Measurements from ENCODE around the gene JARID2. TPM values are rescaled to one million over a fixed set of nuclear protein-coding genes. Genes with fewer than 3 reads are reported as not detected.
A peak's percentile ranks its signal among the peaks of the same experiment; 100 is the strongest.

JARID2 gene
- total RNA-seq, 1 donor from 2014 or later = 5.0 TPM

DNA sequence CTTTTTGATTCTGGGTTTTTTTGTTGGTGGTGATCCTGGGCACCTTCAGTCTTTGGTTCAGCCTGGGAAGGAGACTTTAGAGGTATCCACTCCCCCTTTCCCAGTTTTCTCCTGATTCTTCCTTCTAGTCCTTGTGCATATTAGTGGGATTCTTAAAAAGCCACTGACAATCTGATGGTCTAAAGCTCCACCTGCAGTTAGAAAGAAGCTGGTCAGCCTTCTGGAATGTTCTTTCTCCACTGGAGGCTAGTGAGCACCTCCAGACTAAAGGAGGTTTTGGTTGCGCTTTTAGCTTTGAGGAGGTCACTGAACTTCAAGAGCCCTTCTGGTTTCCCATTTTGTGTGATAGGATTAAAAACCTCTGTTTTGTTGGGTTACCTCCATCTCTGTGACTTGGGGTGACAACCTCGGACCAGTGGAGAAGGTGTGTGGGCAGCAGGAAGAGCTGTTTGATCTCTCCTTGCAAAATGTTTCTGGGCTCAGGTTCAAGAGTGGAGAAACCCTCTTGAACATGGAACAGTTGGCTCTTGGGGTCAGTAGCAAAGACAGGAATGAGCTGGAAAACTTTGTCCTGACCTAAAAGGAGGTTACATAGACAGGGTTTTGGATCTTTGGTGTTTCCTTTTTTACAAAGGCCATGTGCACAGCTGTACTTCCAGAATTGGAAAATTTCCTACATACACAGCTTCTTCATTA is 29.0 kb downstream of the JARID2 start:
- intact Hi-C loops (cut with DNase I) = no loop called here
- H3K4me3 ChIP-seq = no peak overlapping the region
- H3K9me3 ChIP-seq = no peaks in the 10 kb centered on the region
- H3K36me3 ChIP-seq = no peaks in the 10 kb centered on the region
- DNase-seq (ENCODE audit: low spot score in 2 of 2) = no peak
- no peak overlapping the region for H3K27ac ChIP-seq
- H3K4me1 ChIP-seq = peaks cover 0 to 3% of the 10 kb centered on the region in 2 donors
- no peaks in the 10 kb centered on the region for H3K27me3 ChIP-seq
- TF ChIP-seq, protein P1, sequence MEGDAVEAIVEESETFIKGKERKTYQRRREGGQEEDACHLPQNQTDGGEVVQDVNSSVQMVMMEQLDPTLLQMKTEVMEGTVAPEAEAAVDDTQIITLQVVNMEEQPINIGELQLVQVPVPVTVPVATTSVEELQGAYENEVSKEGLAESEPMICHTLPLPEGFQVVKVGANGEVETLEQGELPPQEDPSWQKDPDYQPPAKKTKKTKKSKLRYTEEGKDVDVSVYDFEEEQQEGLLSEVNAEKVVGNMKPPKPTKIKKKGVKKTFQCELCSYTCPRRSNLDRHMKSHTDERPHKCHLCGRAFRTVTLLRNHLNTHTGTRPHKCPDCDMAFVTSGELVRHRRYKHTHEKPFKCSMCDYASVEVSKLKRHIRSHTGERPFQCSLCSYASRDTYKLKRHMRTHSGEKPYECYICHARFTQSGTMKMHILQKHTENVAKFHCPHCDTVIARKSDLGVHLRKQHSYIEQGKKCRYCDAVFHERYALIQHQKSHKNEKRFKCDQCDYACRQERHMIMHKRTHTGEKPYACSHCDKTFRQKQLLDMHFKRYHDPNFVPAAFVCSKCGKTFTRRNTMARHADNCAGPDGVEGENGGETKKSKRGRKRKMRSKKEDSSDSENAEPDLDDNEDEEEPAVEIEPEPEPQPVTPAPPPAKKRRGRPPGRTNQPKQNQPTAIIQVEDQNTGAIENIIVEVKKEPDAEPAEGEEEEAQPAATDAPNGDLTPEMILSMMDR (IDR thresholded peaks at IDR 0.05) = peak in 1 of 3 experiments; percentile 24

DNA sequence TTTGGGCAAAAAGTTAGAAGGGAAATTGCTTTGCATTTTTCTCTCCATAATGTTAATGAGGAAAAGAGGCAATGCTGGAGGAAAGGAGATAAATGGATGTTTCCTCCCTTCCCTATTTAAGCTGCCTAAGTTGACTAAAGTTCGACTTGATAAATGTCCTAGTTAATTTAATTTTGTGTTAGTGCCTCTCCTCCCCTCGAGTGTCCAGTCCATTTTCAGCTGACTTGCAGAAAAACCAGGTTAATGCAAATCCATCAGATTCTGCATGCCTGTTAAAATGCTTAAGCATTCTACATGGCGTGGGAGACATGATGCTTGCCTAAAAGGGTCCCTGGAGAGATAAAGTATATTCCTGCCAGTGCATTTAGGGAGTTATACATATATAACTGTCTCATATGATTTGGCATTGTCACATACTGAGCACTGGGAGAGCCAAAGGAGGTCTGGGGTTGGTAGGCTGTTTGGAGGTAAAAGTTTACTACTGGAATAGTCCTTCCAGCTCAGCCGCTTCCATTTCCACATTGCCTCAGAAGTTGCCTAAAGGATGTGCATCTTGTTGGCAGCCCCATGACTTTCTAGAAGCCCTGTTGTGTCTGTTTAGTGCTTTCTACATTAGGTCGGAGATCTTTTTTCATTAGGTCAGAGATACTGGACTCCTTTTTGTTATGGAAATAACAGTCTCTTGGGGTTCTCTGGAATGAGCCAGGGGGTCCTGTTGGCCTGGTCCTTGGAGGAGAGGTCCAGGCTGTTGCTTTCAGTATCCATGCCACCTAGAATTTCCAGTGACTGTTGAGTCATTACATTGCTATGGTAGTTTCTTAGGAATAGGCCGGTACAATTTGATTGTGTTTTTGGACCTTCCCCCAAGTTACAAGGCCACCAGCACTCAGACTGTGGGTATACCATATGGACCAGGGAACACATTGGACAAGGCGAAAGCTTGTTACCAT is 30.4 kb downstream of the JARID2 start:
- TF ChIP-seq, protein P1 (IDR thresholded peaks at IDR 0.05) = no peak
- H3K27me3 ChIP-seq = no peaks in the 10 kb centered on the region
- no peak for DNase-seq (ENCODE audit: low spot score in 2 of 2)
- no peaks in the 10 kb centered on the region for H3K9me3 ChIP-seq
- intact Hi-C loops (cut with DNase I) = no loop called here
- peaks cover 0 to 5% of the 10 kb centered on the region in 2 donors for H3K4me1 ChIP-seq
- no peak overlapping the region for H3K27ac ChIP-seq
- H3K36me3 ChIP-seq = no peaks in the 10 kb centered on the region
- no peak overlapping the region for H3K4me3 ChIP-seq

DNA sequence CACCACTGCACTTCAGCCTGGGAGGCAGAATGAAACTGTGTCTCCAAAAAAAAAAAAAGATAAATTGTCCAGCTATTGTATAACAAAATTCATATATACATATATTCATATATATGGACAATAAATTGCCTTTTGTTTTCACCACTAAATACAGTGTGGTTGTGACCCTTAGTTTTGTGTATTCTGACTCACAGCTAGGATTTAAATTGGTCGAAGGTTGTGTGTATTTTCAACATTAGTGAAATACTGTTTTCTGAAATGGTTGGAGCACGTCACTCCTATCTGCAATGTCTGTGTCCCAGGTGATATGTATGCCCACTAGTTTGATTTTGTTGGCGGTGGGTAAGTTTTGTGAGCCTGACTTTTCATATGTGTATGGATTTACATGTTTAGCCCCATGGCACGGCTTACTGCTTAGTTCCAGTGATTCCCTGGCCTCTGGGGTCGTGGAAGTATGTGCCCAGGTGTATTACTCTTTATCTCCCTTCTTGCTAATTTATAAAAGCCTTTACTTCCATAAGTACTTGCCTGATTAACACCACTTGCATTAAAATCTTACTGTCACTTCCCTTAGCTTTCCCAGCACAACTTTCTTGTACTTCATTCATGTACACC is 33.3 kb downstream of the JARID2 start:
- Histone ChIP-seq H3K27ac (no peak overlapping the region), H3K4me3 (no peak overlapping the region), H3K27me3 (no peaks in the 10 kb centered on the region), H3K9me3 (no peaks in the 10 kb centered on the region), H3K36me3 (no peaks in the 10 kb centered on the region), H3K4me1 (peaks cover 0 to 5% of the 10 kb centered on the region in 2 donors)
- DNase-seq (ENCODE audit: low spot score in 2 of 2) = no peak
- intact Hi-C loops (cut with DNase I) = no loop called here
- TF ChIP-seq, protein P1 (IDR thresholded peaks at IDR 0.05) = no peak

DNA sequence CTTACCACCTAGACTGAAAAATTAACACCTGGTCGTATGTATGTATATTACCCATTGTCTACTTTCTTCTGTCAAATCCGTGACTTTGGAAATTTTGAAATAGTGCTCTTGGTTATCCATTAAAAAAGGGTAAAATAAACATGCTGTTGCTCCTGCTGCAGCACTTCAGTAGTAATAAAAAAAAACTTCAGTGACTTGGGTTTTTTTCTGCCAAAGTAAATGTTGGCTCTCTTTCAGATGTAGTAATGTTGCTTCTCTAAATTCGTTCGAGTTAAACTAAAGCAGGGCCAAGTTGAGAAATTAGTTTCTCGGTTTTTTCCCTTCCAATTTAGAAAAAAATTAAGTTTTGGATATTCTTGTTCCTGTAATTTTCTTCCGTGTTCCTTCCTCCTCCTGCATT is 34.2 kb downstream of the JARID2 start:
- Histone ChIP-seq H3K36me3 (no peaks in the 10 kb centered on the region), H3K27ac (no peak overlapping the region), H3K9me3 (no peaks in the 10 kb centered on the region), H3K4me3 (no peak overlapping the region), H3K4me1 (peaks cover 0 to 5% of the 10 kb centered on the region in 2 donors), H3K27me3 (no peaks in the 10 kb centered on the region)
- DNase-seq (ENCODE audit: low spot score in 2 of 2) = no peak
- intact Hi-C loops (cut with DNase I) = loop anchor here (2.0 kb wide), 1 partner anchor 31 kb away; no protein-coding TSS in a partner anchor
- TF ChIP-seq, protein P1 (IDR thresholded peaks at IDR 0.05) = no peak

DNA sequence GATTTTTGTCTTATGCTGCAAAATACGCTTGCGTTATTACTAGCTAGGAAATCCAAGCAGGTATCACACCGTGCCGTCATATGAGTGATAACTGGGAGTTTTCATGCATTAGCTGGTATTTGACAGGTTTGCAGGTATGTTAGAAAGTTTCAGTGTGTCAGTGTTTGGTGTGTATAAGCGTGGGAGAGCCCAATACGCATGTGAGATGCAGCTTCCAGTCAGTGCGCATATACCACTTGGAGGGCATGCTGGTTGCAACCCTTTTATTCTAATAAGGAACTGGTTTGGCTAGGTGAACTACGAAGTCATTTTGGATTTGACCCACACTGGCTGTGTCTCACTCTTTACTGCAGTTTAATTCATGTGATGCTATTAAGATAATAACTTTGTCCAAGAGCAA is 35.1 kb downstream of the JARID2 start:
- no peaks in the 10 kb centered on the region for H3K9me3 ChIP-seq
- TF ChIP-seq, protein P1 (IDR thresholded peaks at IDR 0.05) = no peak
- H3K27me3 ChIP-seq = no peaks in the 10 kb centered on the region
- DNase-seq (ENCODE audit: low spot score in 2 of 2) = no peak
- H3K4me1 ChIP-seq = peaks cover 0 to 5% of the 10 kb centered on the region in 2 donors
- intact Hi-C loops (cut with DNase I) = loop anchor here (2.0 kb wide), 1 partner anchor 32 kb away; no protein-coding TSS in a partner anchor
- no peaks in the 10 kb centered on the region for H3K36me3 ChIP-seq
- no peak overlapping the region for H3K4me3 ChIP-seq
- no peak overlapping the region for H3K27ac ChIP-seq

Measured in ascending aorta (tissue), 2 donors.